Ovary (tissue), 3 donors: Measurements from ENCODE around the gene ASIC2.

Experiments
- EP300 ChIP-seq: sonication (generic); formaldehyde crosslinking; IDR thresholded peaks from one replicate; pipeline ENCODE4 v1.6.1; 2017; ENCODE audit warnings: antibody characterized with exemption
- POLR2A ChIP-seq: fragments of 450-650 bp; IDR thresholded peaks from one replicate; pipeline ENCODE4 v1.6.1; 2017; ENCODE audit warnings: antibody characterized with exemption, mild to moderate bottlenecking, moderate library complexity
- TF ChIP-seq, protein P1 (sequence below), 3 donors: fragments of 450-650 bp in 2 of 3; fragments of 200-600 bp in 1 of 3; IDR thresholded peaks; one replicate each; pipeline versions ENCODE4 v1.5.1 to v1.8.0; 2016 to 2022; ENCODE audit warnings: antibody characterized with exemption in 3 of 3, mild to moderate bottlenecking in 1 of 3
- donor health status: DM: no; HTN: no; CAD: no.

DNA sequence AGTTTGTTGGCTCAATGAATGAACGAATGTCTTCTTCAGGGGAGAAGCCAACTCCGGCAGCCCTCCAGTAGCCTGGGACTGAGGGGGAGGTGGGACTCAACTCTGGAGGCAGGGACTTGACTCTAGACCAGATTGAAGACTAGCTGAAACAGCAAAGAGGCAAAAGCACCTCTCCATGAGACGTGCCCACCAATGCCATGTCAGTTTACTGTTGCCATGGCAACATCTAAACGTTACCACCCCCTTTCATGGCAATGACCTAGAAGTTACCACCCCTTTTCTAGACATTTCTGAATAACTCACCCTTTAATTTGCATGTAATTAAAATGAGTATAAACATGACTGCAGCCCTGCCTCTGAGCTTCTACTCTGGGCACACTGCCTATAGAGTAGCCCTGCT, 91.8 kb downstream of the ASIC2 start:
- TF ChIP-seq, protein P1, sequence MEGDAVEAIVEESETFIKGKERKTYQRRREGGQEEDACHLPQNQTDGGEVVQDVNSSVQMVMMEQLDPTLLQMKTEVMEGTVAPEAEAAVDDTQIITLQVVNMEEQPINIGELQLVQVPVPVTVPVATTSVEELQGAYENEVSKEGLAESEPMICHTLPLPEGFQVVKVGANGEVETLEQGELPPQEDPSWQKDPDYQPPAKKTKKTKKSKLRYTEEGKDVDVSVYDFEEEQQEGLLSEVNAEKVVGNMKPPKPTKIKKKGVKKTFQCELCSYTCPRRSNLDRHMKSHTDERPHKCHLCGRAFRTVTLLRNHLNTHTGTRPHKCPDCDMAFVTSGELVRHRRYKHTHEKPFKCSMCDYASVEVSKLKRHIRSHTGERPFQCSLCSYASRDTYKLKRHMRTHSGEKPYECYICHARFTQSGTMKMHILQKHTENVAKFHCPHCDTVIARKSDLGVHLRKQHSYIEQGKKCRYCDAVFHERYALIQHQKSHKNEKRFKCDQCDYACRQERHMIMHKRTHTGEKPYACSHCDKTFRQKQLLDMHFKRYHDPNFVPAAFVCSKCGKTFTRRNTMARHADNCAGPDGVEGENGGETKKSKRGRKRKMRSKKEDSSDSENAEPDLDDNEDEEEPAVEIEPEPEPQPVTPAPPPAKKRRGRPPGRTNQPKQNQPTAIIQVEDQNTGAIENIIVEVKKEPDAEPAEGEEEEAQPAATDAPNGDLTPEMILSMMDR (IDR thresholded peaks at IDR 0.05) = no peak
- TF ChIP-seq EP300 = no peak
- TF ChIP-seq POLR2A = no peak
